Sigmoid colon (tissue), 4 donors: Measurements from ENCODE around the gene HNRNPAB.

Source experiments
- EP300 ChIP-seq, 4 donors: sonication (generic); formaldehyde crosslinking; IDR thresholded peaks; one replicate each; pipeline ENCODE4 v1.6.1; 2017; ENCODE audit warnings: antibody characterized with exemption in 4 of 4
- POLR2A ChIP-seq, 2 donors: fragments of 450-650 bp; IDR thresholded peaks; one replicate each; pipeline ENCODE4 v1.6.1; 2016; ENCODE audit warnings: antibody characterized with exemption in 2 of 2, mild to moderate bottlenecking in 2 of 2, moderate library complexity in 2 of 2
- POLR2AphosphoS5 ChIP-seq, 4 donors: sonication (generic); formaldehyde crosslinking; IDR thresholded peaks; one replicate each; pipeline ENCODE4 v1.6.1; 2017; ENCODE audit warnings: antibody characterized with exemption in 4 of 4
- TF ChIP-seq, protein P1 (sequence below), 4 experiments: fragments of 450-650 bp in 3 of 4; fragments of 200-600 bp in 1 of 4; IDR thresholded peaks; one replicate each; pipeline ENCODE4 v1.5.1; 2016 to 2019; ENCODE audit warnings: antibody characterized with exemption in 4 of 4, mild to moderate bottlenecking in 3 of 4, moderate library complexity in 2 of 4

GRCh38 chr5:178198706-178199105 lies 5.6 kb upstream of the HNRNPAB start:
- TF ChIP-seq, protein P1, sequence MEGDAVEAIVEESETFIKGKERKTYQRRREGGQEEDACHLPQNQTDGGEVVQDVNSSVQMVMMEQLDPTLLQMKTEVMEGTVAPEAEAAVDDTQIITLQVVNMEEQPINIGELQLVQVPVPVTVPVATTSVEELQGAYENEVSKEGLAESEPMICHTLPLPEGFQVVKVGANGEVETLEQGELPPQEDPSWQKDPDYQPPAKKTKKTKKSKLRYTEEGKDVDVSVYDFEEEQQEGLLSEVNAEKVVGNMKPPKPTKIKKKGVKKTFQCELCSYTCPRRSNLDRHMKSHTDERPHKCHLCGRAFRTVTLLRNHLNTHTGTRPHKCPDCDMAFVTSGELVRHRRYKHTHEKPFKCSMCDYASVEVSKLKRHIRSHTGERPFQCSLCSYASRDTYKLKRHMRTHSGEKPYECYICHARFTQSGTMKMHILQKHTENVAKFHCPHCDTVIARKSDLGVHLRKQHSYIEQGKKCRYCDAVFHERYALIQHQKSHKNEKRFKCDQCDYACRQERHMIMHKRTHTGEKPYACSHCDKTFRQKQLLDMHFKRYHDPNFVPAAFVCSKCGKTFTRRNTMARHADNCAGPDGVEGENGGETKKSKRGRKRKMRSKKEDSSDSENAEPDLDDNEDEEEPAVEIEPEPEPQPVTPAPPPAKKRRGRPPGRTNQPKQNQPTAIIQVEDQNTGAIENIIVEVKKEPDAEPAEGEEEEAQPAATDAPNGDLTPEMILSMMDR (IDR thresholded peaks at IDR 0.05): no peak
- no peak for TF ChIP-seq POLR2A (IDR thresholded peaks at IDR 0.05)
- TF ChIP-seq POLR2AphosphoS5 (IDR thresholded peaks at IDR 0.05): no peak
- no peak for TF ChIP-seq EP300 (IDR thresholded peaks at IDR 0.05)
